Upper lobe of left lung (tissue), 4 donors: ENCODE data around the gene ATMIN.

Source experiments
- CTCF ChIP-seq, 6 experiments: fragments of 450-650 bp in 4 of 6; fragments of 200-600 bp in 2 of 6; sonication (generic) in 2 of 6; IDR thresholded peaks; one replicate each; pipeline ENCODE4 v1.5.1; 2016 to 2019; ENCODE audit warnings: antibody characterized with exemption in 6 of 6
- EP300 ChIP-seq, 4 donors: sonication (generic); formaldehyde crosslinking; IDR thresholded peaks; one replicate each; pipeline ENCODE4 v1.5.1; 2017; ENCODE audit warnings: antibody characterized with exemption in 4 of 4, control low read depth in 2 of 4
- POLR2A ChIP-seq, 4 donors: fragments of 450-650 bp; IDR thresholded peaks; one replicate each; pipeline ENCODE4 v1.5.1; 2016 to 2017; ENCODE audit warnings: antibody characterized with exemption in 4 of 4, mild to moderate bottlenecking in 2 of 4
- POLR2AphosphoS5 ChIP-seq, 2 donors: sonication (generic); formaldehyde crosslinking; IDR thresholded peaks; one replicate each; pipeline ENCODE4 v1.5.1; 2017; ENCODE audit warnings: antibody characterized with exemption in 2 of 2

GRCh38 chr16:81076566-81077075 lies 41.0 kb downstream of the ATMIN start:
- no peak for TF ChIP-seq CTCF (IDR thresholded peaks at IDR 0.05)
- no peak for TF ChIP-seq POLR2AphosphoS5 (IDR thresholded peaks at IDR 0.05)
- no peak for TF ChIP-seq POLR2A (IDR thresholded peaks at IDR 0.05)
- TF ChIP-seq EP300 (IDR thresholded peaks at IDR 0.05) = no peak
